ENCODE results near the gene ALPP. TPM values are rescaled to one million over a fixed set of nuclear protein-coding genes. Genes with fewer than 3 reads are reported as not detected.
"Not testable (repeated sequence)": the region's sequence is repeated elsewhere in the genome, so short reads cannot be mapped to it uniquely, and the experiment has no call there.

The ALPP gene
- polyA plus RNA-seq, 1 donor = 0.06 TPM

DNA sequence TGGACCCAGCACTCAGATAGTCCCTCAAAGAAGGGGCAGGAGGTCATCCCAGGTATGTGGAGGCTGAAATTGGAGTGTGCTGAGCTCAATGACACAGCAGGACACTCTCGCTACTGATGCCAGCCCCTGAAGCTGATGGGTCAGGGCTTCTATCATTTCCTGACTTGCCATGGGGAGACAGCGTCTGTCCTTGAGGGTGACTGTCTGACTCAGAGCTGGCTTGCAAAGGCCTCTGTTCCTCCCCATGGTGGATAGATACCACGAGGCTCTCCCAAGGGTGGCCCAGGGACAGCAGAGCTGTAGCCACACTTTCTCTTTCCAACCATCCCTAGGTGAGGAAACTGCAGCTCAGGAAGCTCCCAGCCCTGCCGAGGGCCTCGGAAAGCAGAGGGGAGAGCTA, 38.9 kb downstream of the ALPP start:
- WGBS (ENCODE audit: insufficient coverage, low lambda C conversion rate) = no CpG with 5 or more reads among the region's 5 CpGs
- DNase-seq = no peak
- Histone ChIP-seq H3K27me3 (ENCODE audit: control insufficient read depth, insufficient read depth, low read length) (peaks cover 81% of the 10 kb centered on the region), H3K4me1 (ENCODE audit: control insufficient read depth, insufficient read depth, low read length) (peaks cover 3% of the 10 kb centered on the region), H3K4me3 (ENCODE audit: low read length) (no peak overlapping the region), H3K27ac (ENCODE audit: low read length) (no peak overlapping the region), H3K9me3 (ENCODE audit: control insufficient read depth, low read depth, low read length) (peaks cover 23% of the 10 kb centered on the region), H3K36me3 (ENCODE audit: control insufficient read depth, insufficient read depth, low read length) (no peaks in the 10 kb centered on the region)

DNA sequence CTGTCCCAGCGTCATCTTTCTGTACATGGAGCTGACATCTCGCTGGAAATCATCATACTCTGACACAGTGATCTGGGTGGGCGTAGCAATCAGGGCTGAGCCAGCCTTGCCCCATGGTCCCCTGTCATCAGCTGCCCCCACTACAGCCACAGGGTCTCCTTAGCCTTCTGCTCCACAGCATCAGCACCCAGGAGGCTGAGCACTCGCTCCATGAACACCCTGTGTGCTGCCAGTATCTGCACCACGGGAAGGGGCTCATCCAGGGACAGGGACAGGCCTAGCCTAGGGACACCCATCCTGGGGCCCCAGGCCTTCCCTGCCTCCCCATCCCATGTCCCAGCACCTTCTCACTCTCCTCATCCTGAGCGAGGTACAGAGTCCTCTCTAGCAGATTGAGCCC, 39.5 kb downstream of the ALPP start:
- H3K4me3 ChIP-seq (ENCODE audit: low read length) = no peak overlapping the region
- no CpG with 5 or more reads among the region's 6 CpGs for WGBS (ENCODE audit: insufficient coverage, low lambda C conversion rate)
- no peaks in the 10 kb centered on the region for H3K36me3 ChIP-seq (ENCODE audit: control insufficient read depth, insufficient read depth, low read length)
- peaks cover 83% of the 10 kb centered on the region for H3K27me3 ChIP-seq (ENCODE audit: control insufficient read depth, insufficient read depth, low read length)
- H3K4me1 ChIP-seq (ENCODE audit: control insufficient read depth, insufficient read depth, low read length) = peaks cover 3% of the 10 kb centered on the region
- DNase-seq = no peak
- H3K27ac ChIP-seq (ENCODE audit: low read length) = no peak overlapping the region
- peaks cover 24% of the 10 kb centered on the region for H3K9me3 ChIP-seq (ENCODE audit: control insufficient read depth, low read depth, low read length)

DNA sequence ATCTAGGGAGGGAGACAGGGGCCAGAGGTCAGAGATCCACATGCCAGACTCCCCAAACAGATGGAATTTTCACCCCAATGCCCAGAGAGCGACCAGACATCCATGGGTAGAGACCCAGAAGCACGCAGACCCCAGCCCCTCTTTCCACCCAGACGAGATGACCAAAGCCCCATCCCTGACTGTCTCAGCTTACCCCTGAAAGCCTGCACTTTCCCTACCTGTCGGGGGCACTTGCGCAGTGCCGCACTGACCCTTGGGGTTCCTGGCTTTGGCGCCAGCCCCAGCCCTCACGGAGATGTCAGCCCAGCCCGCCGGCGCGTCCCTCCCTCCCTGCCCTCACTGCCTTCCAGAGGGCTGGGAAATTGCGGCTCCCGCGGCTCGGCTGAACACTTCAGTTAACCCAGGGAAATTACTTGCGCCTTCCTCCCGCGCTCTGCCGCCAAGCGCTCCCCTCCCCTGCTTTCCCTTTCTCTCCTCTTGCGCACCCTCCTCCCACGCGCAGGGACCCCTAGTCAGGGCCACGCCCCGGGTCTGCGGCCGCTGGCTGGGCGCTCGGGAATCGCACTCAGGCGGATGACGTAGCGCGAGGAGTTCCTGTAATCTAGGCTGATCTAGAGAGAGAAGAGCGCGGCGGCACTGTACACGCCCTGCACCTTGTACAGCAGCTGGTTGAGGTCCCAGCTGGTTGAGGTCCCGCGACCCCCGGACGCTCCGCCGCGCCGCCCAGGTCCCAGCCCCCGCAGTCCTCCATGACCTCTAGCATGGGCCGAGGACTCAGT, 40.1 kb downstream of the ALPP start:
- WGBS (ENCODE audit: insufficient coverage, low lambda C conversion rate) = no CpG with 5 or more reads among the region's 49 CpGs
- DNase-seq = peak; percentile 16 to 53
- Histone ChIP-seq H3K36me3 (ENCODE audit: control insufficient read depth, insufficient read depth, low read length) (no peaks in the 10 kb centered on the region), H3K4me1 (ENCODE audit: control insufficient read depth, insufficient read depth, low read length) (peaks cover 3% of the 10 kb centered on the region), H3K27ac (ENCODE audit: low read length) (no peak overlapping the region), H3K27me3 (ENCODE audit: control insufficient read depth, insufficient read depth, low read length) (peaks cover 79% of the 10 kb centered on the region), H3K9me3 (ENCODE audit: control insufficient read depth, low read depth, low read length) (peaks cover 24% of the 10 kb centered on the region), H3K4me3 (ENCODE audit: low read length) (no peak overlapping the region)

DNA sequence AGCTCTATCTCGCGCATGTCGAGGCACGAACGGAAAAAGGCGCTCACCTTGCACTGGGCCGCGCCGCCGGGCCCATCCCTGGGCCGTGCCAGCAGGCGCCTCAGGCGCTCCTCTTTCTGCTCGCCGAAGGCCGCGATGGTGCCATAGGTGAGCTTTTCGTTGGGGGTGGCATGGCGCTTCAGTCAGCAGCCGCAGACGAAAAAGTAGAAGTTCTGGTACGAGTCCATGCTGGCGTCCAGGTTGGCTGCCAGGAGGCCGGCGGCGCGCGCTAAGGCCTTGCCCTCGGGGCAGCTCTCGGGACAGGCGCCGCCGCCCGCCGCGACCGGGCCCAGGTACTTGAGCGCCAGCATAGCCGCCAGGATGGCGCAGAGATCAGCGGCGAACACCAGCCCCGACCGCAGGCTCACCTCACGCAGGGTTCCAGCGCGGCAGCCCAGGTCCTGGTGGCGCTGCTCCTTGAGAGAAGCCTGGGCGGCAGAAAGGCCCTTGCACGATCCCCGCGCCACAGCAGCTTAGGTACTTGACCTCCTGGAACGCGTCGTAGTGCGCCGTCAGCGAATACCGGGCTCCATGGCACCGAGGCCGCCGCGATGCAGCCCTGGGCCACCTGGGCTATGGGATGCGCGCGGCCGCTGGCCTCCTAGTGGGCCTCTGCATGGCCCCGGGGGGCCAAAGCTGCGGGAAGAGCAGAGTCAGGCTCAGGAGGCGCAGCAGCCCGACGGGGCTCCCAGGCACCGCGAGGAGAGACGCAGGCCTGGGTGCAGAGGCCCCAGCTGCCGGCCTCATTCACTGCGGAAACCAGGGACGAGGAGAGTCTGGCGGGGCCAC, 40.9 kb downstream of the ALPP start:
- no CpG with 5 or more reads among the region's 79 CpGs for WGBS (ENCODE audit: insufficient coverage, low lambda C conversion rate)
- H3K36me3 ChIP-seq (ENCODE audit: control insufficient read depth, insufficient read depth, low read length) = no peaks in the 10 kb centered on the region
- peaks cover 24% of the 10 kb centered on the region for H3K9me3 ChIP-seq (ENCODE audit: control insufficient read depth, low read depth, low read length)
- H3K4me3 ChIP-seq (ENCODE audit: low read length) = no peak overlapping the region
- H3K4me1 ChIP-seq (ENCODE audit: control insufficient read depth, insufficient read depth, low read length) = peaks cover 3% of the 10 kb centered on the region
- DNase-seq = peak in 1 of 2 donors; percentile 26
- H3K27ac ChIP-seq (ENCODE audit: low read length) = no peak overlapping the region
- peaks cover 81% of the 10 kb centered on the region for H3K27me3 ChIP-seq (ENCODE audit: control insufficient read depth, insufficient read depth, low read length)

DNA sequence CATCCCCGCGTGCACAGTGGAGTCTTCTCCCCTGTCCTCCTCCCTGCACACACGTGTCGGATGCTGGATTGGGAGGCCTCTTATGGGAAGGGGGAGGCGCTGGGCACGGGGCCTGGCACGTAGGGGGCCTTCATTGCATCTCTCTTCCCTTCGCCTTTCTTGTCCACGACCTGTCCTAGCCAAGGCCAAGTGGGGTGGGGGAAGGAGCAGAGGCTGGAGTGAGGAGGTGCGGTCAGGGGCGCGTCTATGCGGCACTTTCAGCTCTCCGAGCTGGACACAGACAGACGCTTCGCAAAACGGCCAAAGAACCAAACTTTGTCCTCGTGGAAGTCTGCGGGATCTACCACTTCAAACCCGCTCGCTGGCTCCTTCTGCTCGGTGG, 41.5 kb downstream of the ALPP start:
- WGBS (ENCODE audit: insufficient coverage, low lambda C conversion rate) = no CpG with 5 or more reads among the region's 22 CpGs
- Histone ChIP-seq H3K36me3 (ENCODE audit: control insufficient read depth, insufficient read depth, low read length) (no peaks in the 10 kb centered on the region), H3K4me1 (ENCODE audit: control insufficient read depth, insufficient read depth, low read length) (peaks cover 3% of the 10 kb centered on the region), H3K9me3 (ENCODE audit: control insufficient read depth, low read depth, low read length) (peaks cover 24% of the 10 kb centered on the region), H3K27ac (ENCODE audit: low read length) (no peak overlapping the region), H3K4me3 (ENCODE audit: low read length) (no peak overlapping the region), H3K27me3 (ENCODE audit: control insufficient read depth, insufficient read depth, low read length) (peaks cover 83% of the 10 kb centered on the region)
- DNase-seq = no peak

DNA sequence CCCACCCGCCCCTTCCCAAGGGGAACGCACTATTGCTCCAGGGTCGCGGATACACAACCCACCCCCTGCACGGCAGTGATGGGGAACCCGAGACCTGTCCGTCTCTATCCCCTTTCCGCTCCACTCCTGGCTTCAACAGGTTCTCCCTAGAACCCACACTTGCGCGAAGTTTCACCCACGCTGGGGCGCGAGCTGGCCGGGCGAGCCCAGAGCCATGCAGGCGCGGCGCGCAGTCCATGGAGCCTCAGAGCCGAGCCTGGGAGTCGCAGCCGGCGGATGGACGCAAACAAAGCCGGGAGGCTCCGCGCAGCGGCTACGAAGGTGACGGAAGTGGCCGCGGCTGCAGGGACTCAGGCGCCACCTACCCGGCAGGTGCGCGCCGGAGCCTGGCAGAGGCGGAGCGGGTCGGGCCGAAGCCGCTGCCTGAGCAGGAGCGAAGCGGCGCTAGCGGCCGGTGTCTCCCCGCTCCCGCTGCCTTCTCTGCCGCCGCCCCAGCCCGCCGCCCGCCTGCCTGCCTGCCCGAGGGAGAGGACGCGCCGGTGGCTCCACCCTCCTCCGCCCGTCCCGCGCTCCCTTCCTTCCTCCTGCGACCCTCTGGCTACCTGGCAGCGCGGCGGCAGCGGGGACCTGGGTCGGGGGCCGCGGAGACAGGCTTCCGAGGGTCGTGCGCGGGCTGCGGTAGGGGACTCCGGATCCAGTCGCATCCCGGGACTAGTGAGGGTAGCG, 42.1 kb downstream of the ALPP start:
- H3K27ac ChIP-seq (ENCODE audit: low read length) = no peak overlapping the region
- peaks cover 3% of the 10 kb centered on the region for H3K4me1 ChIP-seq (ENCODE audit: control insufficient read depth, insufficient read depth, low read length)
- no CpG with 5 or more reads among the region's 79 CpGs for WGBS (ENCODE audit: insufficient coverage, low lambda C conversion rate)
- H3K27me3 ChIP-seq (ENCODE audit: control insufficient read depth, insufficient read depth, low read length) = peaks cover 84% of the 10 kb centered on the region
- peaks cover 24% of the 10 kb centered on the region for H3K9me3 ChIP-seq (ENCODE audit: control insufficient read depth, low read depth, low read length)
- DNase-seq = peak in 1 of 2 donors; percentile 59
- H3K36me3 ChIP-seq (ENCODE audit: control insufficient read depth, insufficient read depth, low read length) = no peaks in the 10 kb centered on the region
- H3K4me3 ChIP-seq (ENCODE audit: low read length) = no peak overlapping the region

DNA sequence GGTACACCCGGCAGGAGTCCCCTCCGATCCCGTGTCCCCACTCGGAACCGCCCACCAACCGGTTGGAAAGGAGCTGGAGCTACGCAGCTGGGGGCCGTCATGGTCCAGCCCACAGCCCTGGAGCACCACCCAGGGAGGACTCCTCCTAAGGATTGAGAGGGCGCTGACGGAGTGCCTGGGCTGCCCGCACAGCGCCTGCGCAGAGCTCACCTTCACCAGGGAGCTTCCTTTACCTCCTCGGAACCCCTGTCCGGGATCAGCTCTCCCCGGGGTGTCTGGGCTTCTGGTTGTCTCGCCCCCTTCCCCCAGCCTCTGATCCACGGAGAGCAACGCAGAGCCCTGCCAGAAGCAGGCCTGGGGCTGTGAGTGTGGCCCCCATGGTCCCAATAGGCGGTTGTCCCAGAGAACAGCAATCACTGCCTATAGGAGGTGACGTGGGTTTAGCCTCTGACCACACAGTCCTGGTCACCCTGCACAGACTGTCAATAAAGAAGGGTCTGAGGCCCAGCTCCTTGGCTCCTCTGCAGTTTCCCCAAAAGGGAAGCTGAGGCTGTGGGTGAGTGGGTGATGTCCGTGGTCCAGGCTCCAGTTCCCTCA, 42.7 kb downstream of the ALPP start:
- H3K27me3 ChIP-seq (ENCODE audit: control insufficient read depth, insufficient read depth, low read length) = peaks cover 81% of the 10 kb centered on the region
- WGBS (ENCODE audit: insufficient coverage, low lambda C conversion rate) = no CpG with 5 or more reads among the region's 22 CpGs
- H3K4me3 ChIP-seq (ENCODE audit: low read length) = no peak overlapping the region
- H3K36me3 ChIP-seq (ENCODE audit: control insufficient read depth, insufficient read depth, low read length) = no peaks in the 10 kb centered on the region
- H3K9me3 ChIP-seq (ENCODE audit: control insufficient read depth, low read depth, low read length) = peaks cover 24% of the 10 kb centered on the region
- peaks cover 3% of the 10 kb centered on the region for H3K4me1 ChIP-seq (ENCODE audit: control insufficient read depth, insufficient read depth, low read length)
- no peak overlapping the region for H3K27ac ChIP-seq (ENCODE audit: low read length)
- no peak for DNase-seq

DNA sequence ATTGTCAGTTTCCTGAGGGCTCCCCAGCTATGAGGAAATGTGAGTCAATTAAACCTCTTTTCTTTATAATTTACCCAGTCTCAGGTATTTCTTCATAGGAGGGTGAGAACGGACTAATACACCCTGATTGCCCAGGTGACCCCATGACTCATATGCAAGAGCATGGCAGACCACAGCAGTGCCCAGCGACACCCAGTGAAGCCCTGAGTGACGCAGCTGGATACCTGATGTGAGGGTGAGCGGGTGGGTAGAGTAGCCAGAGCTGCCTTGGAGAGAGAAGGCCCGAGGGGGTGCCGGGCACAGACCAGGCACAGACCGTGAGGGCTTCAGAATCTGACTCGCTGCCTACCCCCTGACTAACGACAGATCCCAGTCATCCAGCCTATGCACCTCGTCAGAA, 43.5 kb downstream of the ALPP start:
- Histone ChIP-seq H3K27ac (ENCODE audit: low read length) (no peak overlapping the region), H3K4me3 (ENCODE audit: low read length) (no peak overlapping the region), H3K36me3 (ENCODE audit: control insufficient read depth, insufficient read depth, low read length) (no peaks in the 10 kb centered on the region), H3K27me3 (ENCODE audit: control insufficient read depth, insufficient read depth, low read length) (peaks cover 77% of the 10 kb centered on the region), H3K4me1 (ENCODE audit: control insufficient read depth, insufficient read depth, low read length) (peaks cover 3% of the 10 kb centered on the region), H3K9me3 (ENCODE audit: control insufficient read depth, low read depth, low read length) (peaks cover 24% of the 10 kb centered on the region)
- DNase-seq = no peak
- no CpG with 5 or more reads among the region's 10 CpGs for WGBS (ENCODE audit: insufficient coverage, low lambda C conversion rate)

DNA sequence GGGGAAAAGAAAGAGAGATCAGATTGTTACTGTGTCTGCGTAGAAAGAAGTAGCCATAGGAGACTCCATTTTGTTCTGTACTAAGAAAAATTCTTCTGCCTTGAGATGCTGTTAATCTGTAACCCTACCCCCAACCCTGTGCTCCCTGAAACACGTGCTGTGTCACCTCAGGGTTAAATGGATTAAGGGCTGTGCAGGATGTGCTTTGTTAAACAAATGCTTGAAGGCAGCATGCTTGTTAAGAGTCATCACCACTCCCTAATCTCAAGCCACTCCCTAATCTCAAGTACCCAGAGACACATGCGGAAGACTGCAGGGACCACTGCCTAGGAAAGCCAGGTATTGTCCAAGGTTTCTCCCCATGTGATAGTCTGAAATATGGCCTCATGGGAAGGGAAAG, 44.4 kb downstream of the ALPP start:
- no CpG with 5 or more reads among the region's 3 CpGs for WGBS (ENCODE audit: insufficient coverage, low lambda C conversion rate)
- DNase-seq; H3K36me3 ChIP-seq (ENCODE audit: control insufficient read depth, insufficient read depth, low read length); H3K4me1 ChIP-seq (ENCODE audit: control insufficient read depth, insufficient read depth, low read length); H3K4me3 ChIP-seq (ENCODE audit: low read length); H3K27ac ChIP-seq (ENCODE audit: low read length): not testable (repeated sequence)
- Histone ChIP-seq H3K27me3 (ENCODE audit: control insufficient read depth, insufficient read depth, low read length) (peaks cover 68% of the 10 kb centered on the region), H3K9me3 (ENCODE audit: control insufficient read depth, low read depth, low read length) (peaks cover 24% of the 10 kb centered on the region)

DNA sequence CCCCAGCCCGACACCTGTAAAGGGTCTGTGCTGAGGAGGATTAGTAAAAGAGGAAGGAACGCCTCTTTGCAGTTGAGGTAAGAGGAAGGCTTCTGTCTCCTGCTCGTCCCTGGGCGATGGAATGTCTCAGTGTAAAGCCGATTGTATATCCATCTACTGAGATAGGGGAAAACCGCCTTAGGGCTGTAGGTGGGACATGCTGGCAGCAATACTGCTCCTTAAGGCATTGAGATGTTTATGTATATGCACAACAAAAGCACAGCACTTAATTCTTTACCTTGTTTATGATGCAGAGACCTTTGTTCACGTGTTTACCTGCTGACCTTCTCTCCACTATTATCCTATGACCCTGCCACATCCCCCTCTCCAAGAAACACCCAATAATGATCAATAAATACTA, 44.9 kb downstream of the ALPP start:
- Histone ChIP-seq H3K27me3 (ENCODE audit: control insufficient read depth, insufficient read depth, low read length) (peaks cover 64% of the 10 kb centered on the region), H3K9me3 (ENCODE audit: control insufficient read depth, low read depth, low read length) (peaks cover 24% of the 10 kb centered on the region)
- H3K27ac ChIP-seq (ENCODE audit: low read length); H3K36me3 ChIP-seq (ENCODE audit: control insufficient read depth, insufficient read depth, low read length); H3K4me3 ChIP-seq (ENCODE audit: low read length); DNase-seq; H3K4me1 ChIP-seq (ENCODE audit: control insufficient read depth, insufficient read depth, low read length): not testable (repeated sequence)
- WGBS (ENCODE audit: insufficient coverage, low lambda C conversion rate) = no CpG with 5 or more reads among the region's 7 CpGs

Measured in large intestine (tissue), 3 donors.